ENCODE data around the gene FRMD4A.

GRCh38 chr10:13758312-13758711 lies 572.4 kb downstream of the FRMD4A start:
- TF ChIP-seq CTCF (IDR thresholded peaks at IDR 0.05): no peak
- TF ChIP-seq POLR2A (IDR thresholded peaks at IDR 0.05): no peak
- no peak for TF ChIP-seq POLR2AphosphoS5 (IDR thresholded peaks at IDR 0.05)
